GM18951 (cell line): ENCODE results near the gene PDCD11.
"Not testable (repeated sequence)": the region's sequence is repeated elsewhere in the genome, so short reads cannot be mapped to it uniquely, and the experiment has no call there.

Experiments
- POLR2A ChIP-seq: IDR thresholded peaks from 4 replicates; pipeline ENCODE4 v1.6.1; 2011; ENCODE audit warnings: mild to moderate bottlenecking; ENCODE audit not compliant: insufficient read length, insufficient read depth; ENCODE audit errors: extremely low read depth
- in situ Hi-C: fragments of 300-500 bp; cut with MboI; formaldehyde crosslinking; loops from one replicate; pipeline ENCODE4 v1.12.0; 2022; ENCODE audit warnings: low sequenced_read_pairs, mixed read lengths, inconsistent platforms; ENCODE audit not compliant: unreplicated experiment

Gene PDCD11

DNA sequence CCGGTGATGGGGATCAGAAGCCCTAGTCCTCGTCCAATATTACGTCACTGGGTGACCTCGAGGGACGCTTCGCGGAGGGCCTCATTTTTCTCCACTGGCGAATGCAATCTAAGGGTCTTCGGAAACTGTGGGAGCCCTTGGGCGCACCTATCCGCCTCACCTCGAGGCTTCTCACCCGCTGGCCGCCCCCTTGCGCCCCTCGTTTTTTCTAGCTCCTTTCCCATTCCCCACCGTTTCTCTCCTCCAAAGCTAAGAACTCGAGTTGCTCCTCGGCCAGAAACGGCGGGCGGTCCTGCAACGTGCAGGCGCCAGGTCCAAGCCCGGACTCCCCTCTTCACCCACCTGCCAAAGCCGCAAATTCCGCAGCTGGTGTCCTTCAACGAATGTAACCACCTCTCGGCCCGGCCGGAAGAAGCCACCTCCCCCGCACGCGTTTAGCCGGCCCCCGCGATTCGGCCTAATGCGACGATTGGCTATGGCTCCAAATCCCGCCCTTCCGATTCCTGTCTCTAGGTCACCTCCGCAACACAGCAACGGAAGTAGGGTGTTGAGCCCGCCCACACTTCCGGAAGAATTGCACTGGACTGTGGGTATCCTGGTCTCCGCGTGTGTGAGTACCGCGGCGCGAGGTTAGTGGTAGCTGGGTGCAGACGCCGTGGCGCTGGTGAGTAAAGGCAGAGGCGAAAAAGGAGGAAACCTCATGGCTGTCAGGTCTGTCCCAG, at the start of gene PDCD11, which contains the start of gene ATP5MK:
Gene PDCD11 (plus strand): TSS at position 560 of the 722 bp plus-strand sequence. CDS start 1,801 bp downstream, outside the sequence.
Gene ATP5MK (minus strand): TSS at position 409 of the 722 bp plus-strand sequence. CDS start 4,018 bp downstream, outside the sequence.
- TF ChIP-seq POLR2A = peak; percentile 92
- in situ Hi-C loops = no loop called here

GRCh38 chr10:103350175-103350516, 46.3 kb upstream of the PDCD11 start:
- in situ Hi-C loops = no loop called here
- TF ChIP-seq POLR2A = no peak

DNA sequence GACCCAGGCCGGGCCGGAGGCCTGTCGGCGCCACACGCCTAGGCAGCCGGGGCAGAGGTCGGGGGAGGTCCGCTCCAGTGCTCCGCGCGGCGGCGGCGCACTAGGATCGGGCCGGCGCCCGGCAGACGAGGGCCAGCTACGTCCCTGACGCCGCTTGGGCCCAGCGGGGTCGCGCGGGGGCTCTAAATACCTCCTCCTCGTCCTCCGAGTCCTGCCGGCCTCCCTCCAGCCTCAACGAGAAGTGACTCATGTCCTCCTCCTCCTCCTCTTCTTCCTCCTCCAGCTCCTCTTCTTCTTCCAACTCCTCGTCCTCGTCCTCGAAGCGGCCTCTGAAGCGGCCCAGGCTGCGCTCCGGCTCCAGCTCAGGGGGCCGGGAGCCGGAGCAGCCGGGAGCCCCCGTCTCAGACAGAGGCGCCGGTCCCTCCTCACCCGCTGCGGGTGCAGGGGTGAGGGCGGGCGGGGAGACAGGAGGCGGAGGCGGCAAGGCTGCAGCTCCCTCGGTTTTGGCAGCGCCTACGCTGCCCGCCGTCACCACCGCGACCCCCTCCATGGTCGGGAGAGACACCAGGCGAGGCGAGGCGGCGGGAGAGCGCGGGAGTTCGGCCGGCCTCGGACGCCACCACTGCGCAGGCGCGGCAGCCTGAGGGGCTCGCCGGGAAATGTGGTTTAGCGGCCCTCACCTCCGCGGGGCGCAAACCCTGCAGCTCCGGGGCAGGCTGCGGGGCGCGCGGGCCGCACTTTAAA, 45.7 kb upstream of the PDCD11 start, which contains the start of gene PCGF6:
Gene PCGF6 (minus strand): TSS at position 624 of the 744 bp plus-strand sequence. CDS start 74 bp downstream, at position 550.
- in situ Hi-C loops = no loop called here
- peak; percentile 70 for TF ChIP-seq POLR2A

DNA sequence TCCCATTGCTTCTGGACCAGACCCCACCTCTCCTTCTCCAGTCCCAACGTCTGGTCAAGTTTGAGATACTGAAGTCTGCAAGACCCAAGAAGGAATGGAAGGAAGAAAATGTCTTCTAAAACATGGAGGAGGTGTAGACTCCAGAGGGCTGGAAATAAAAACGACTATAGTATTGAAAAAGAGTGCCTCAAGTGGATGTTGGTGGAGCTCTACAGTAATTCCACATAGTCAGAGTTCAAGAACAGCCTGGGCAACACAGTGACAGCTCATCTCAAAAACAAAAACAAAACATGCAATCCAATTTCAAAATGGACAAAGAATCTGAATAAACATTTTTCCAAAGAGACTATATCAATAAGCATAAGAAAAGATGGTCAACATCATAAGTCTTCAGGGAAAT, 43.1 kb upstream of the PDCD11 start:
- TF ChIP-seq POLR2A = no peak
- in situ Hi-C loops = no loop called here

- in situ Hi-C loops = not testable (repeated sequence)
Observed at GRCh38 chr10:103354567-103354966, 41.9 kb upstream of the PDCD11 start.

- in situ Hi-C loops = no loop called here
- no peak for TF ChIP-seq POLR2A
Observed at GRCh38 chr10:103355906-103356599, 40.4 kb upstream of the PDCD11 start.

- in situ Hi-C loops = not testable (repeated sequence)
Observed at GRCh38 chr10:103359493-103359892, 36.9 kb upstream of the PDCD11 start.

GRCh38 chr10:103360791-103361190, 35.6 kb upstream of the PDCD11 start:
- in situ Hi-C loops = not testable (repeated sequence)

GRCh38 chr10:103367379-103367781, 29.0 kb upstream of the PDCD11 start:
- TF ChIP-seq POLR2A = no peak
- in situ Hi-C loops = no loop called here

DNA sequence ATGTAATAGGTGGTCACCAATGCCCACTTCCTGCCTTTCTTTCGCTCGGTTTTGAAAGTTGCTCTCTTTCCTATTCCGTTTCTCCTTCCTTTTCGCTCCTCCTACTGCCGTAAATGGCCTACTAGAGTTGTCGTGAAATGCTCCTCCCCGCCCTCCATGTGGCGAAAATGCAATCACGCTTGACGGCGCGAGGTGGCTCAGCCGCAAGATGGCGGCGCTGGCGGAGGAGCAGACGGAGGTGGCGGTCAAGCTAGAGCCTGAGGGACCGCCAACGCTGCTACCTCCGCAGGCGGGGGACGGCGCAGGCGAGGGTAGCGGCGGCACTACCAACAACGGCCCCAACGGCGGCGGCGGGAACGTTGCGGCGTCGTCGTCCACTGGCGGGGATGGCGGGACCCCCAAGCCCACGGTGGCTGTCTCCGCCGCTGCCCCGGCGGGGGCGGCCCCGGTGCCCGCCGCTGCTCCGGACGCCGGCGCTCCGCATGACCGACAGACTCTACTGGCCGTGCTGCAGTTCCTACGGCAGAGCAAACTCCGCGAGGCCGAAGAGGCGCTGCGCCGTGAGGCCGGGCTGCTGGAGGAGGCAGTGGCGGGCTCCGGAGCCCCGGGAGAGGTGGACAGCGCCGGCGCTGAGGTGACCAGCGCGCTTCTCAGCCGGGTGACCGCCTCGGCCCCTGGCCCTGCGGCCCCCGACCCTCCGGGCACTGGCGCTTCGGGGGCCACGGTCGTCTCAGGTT, 28.5 kb upstream of the PDCD11 start, which contains the start of gene TAF5:
Gene TAF5 (plus strand): TSS at position 195 of the 737 bp plus-strand sequence. CDS start 14 bp downstream, at position 209.
- in situ Hi-C loops = no loop called here
- TF ChIP-seq POLR2A = peak; percentile 91

- in situ Hi-C loops = no loop called here
Observed at GRCh38 chr10:103373544-103373943, 22.9 kb upstream of the PDCD11 start.

DNA sequence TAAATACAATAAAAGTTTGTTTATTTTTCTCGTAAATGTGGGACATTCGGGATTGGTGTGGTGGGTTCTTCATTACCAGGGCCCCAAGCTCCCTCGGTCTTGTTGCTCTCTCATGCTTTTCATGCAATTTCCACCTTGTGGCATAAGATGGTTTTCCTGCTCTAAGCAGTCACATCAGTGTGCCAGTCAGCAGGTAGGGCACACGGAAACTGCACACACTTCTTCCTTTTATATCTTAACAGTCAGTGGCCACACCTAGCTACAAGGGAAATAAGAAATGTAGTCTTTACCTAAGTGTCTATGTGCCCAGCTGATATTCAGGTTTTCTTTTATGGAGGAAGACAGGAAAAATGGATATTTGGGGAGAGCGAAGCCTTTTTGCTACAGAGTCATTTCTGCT, 22.2 kb upstream of the PDCD11 start:
- no peak for TF ChIP-seq POLR2A
- in situ Hi-C loops = no loop called here

More at GRCh38 chr10:103373544-103373943, 22.9 kb upstream of the PDCD11 start:
- no peak for TF ChIP-seq POLR2A

GRCh38 chr10:103382769-103383168, 13.7 kb upstream of the PDCD11 start:
- in situ Hi-C loops = no loop called here
- no peak for TF ChIP-seq POLR2A
